WTC11 (cell line): ENCODE data around the gene CERS1.

Experiments
- ELF4 ChIP-seq: sonication (generic); formaldehyde crosslinking; IDR thresholded peaks from 2 replicates; pipeline ENCODE4 v1.8.1; 2022; ENCODE audit warnings: low read depth, mild to moderate bottlenecking, moderate library complexity, missing genetic modification reagents
- GRHL2 ChIP-seq: fragments of 250-450 bp; sonication (Bioruptor Pico); IDR thresholded peaks from 2 replicates; pipeline ENCODE4 v1.8.0; 2022; ENCODE audit warnings: mild to moderate bottlenecking, moderate library complexity; ENCODE audit not compliant: insufficient replicate concordance, severe bottlenecking
- NR2C2 ChIP-seq: sonication (generic); formaldehyde crosslinking; IDR thresholded peaks from 2 replicates; pipeline ENCODE4 v1.8.0; 2022; ENCODE audit warnings: mild to moderate bottlenecking, missing genetic modification reagents
- SP1 ChIP-seq: sonication (generic); formaldehyde crosslinking; conservative IDR thresholded peaks from 2 replicates; pipeline ENCODE4 v1.8.1; 2022; ENCODE audit warnings: missing genetic modification reagents
- TCF7 ChIP-seq: sonication (generic); formaldehyde crosslinking; IDR thresholded peaks from 2 replicates; pipeline ENCODE4 v1.8.0; 2022; ENCODE audit warnings: mild to moderate bottlenecking, low read depth, missing genetic modification reagents, moderate library complexity
- TP53 ChIP-seq: sonication (generic); formaldehyde crosslinking; IDR thresholded peaks from 2 replicates; pipeline ENCODE4 v1.8.1; 2023; ENCODE audit warnings: mild to moderate bottlenecking, missing genetic modification reagents
- ZNF232 ChIP-seq: sonication (generic); formaldehyde crosslinking; IDR thresholded peaks from 2 replicates; pipeline ENCODE4 v1.8.0; 2022; ENCODE audit warnings: mild to moderate bottlenecking, missing genetic modification reagents
- TF ChIP-seq, protein P1 (sequence below): fragments of 200-600 bp; IDR thresholded peaks from 2 replicates; pipeline ENCODE4 v1.8.0; 2022; ENCODE audit warnings: antibody characterized with exemption
- TF ChIP-seq, protein P2 (sequence below): sonication (generic); formaldehyde crosslinking; IDR thresholded peaks from 2 replicates; pipeline ENCODE4 v1.8.1; 2023; ENCODE audit warnings: mild to moderate bottlenecking, moderate library complexity, missing genetic modification reagents
- TF ChIP-seq, protein P3 (sequence below): sonication (generic); formaldehyde crosslinking; IDR thresholded peaks from 2 replicates; pipeline ENCODE4 v1.8.1; 2022; ENCODE audit warnings: low read depth, mild to moderate bottlenecking, moderate library complexity, missing genetic modification reagents, borderline replicate concordance

DNA sequence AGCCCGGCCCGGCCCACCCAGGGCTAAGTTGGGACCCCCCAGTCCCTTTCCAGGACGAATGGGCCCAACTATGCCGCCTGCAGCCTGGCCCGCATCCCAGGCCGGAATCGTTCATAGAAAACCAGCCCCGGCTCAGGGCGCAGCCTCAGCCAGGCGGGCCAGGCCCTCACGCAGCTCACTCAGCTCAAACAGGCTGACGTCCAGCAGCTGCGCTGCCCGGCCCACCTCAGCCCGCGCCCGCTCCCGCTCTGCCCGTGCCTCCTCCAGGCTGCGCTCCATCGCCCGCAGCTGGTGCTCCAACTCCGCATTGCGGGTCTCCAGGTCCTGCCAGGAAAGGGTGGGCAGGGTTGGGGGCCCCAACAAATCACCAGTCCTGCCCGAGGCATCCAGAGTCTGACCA lies 33.4 kb upstream of the CERS1 start:
- TF ChIP-seq ZNF232 (CRISPR knock-in tag) (no peak), TCF7 (CRISPR knock-in tag) (no peak), NR2C2 (no peak), SP1 (CRISPR knock-in tag) (no peak), GRHL2 (no peak), ELF4 (CRISPR knock-in tag) (no peak), TP53 (CRISPR knock-in tag) (no peak)
- TF ChIP-seq, protein P1, sequence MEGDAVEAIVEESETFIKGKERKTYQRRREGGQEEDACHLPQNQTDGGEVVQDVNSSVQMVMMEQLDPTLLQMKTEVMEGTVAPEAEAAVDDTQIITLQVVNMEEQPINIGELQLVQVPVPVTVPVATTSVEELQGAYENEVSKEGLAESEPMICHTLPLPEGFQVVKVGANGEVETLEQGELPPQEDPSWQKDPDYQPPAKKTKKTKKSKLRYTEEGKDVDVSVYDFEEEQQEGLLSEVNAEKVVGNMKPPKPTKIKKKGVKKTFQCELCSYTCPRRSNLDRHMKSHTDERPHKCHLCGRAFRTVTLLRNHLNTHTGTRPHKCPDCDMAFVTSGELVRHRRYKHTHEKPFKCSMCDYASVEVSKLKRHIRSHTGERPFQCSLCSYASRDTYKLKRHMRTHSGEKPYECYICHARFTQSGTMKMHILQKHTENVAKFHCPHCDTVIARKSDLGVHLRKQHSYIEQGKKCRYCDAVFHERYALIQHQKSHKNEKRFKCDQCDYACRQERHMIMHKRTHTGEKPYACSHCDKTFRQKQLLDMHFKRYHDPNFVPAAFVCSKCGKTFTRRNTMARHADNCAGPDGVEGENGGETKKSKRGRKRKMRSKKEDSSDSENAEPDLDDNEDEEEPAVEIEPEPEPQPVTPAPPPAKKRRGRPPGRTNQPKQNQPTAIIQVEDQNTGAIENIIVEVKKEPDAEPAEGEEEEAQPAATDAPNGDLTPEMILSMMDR = no peak
- TF ChIP-seq, protein P2, sequence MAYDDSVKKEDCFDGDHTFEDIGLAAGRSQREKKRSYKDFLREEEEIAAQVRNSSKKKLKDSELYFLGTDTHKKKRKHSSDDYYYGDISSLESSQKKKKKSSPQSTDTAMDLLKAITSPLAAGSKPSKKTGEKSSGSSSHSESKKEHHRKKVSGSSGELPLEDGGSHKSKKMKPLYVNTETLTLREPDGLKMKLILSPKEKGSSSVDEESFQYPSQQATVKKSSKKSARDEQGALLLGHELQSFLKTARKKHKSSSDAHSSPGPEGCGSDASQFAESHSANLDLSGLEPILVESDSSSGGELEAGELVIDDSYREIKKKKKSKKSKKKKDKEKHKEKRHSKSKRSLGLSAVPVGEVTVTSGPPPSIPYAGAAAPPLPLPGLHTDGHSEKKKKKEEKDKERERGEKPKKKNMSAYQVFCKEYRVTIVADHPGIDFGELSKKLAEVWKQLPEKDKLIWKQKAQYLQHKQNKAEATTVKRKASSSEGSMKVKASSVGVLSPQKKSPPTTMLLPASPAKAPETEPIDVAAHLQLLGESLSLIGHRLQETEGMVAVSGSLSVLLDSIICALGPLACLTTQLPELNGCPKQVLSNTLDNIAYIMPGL = no peak
- TF ChIP-seq, protein P3, sequence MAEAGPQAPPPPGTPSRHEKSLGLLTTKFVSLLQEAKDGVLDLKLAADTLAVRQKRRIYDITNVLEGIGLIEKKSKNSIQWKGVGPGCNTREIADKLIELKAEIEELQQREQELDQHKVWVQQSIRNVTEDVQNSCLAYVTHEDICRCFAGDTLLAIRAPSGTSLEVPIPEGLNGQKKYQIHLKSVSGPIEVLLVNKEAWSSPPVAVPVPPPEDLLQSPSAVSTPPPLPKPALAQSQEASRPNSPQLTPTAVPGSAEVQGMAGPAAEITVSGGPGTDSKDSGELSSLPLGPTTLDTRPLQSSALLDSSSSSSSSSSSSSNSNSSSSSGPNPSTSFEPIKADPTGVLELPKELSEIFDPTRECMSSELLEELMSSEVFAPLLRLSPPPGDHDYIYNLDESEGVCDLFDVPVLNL (CRISPR knock-in tag) = no peak
